NCI-H226 (cell line): Measurements from ENCODE around the gene HEG1.

Source experiments
- DNase-seq: peaks from one replicate; pipeline ENCODE4 v3.0.0-alpha.2; 2015

HEG1 gene

DNA sequence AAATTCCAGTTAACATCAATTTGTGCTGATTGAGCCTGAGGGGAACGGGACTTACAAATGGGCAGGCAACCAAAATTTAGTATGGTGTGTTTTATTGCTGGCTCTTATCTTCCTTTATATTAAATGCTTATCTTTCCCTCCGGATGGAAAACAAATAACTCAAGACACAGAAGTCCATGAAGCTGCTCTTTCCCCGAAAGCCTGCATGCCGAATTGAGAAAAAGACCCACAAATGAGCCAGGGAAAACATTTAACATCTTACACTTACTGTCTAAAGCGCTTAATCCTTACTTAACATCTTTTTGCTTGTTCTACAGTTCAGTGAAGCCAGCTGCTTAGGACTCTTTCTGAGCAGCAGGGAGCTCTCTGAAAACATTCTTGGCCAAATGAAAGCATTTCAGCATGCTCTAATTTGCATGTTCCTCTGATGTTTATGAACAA is 49.5 kb downstream of the HEG1 start:
- no peak for DNase-seq

DNA sequence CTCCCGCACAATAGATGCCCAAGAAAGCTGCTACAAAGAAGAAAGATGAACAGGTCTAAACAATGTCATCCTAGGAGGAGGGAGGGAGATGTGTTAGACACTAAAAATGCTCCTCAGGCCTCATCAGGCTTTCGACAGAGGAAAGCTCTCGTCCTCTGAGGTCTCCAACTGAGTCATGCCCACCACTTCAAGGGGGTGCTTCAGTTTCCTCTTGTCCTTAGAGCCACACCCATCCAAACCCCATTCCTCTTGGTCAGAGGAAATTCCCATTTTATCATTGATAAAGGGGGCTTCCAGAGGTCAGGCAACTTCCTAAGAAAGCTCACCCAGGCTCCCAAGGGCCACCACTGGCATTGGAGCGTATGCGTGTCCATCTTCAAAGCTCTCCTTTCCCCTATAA is 50.1 kb downstream of the HEG1 start:
- peak; percentile 15 for DNase-seq

DNA sequence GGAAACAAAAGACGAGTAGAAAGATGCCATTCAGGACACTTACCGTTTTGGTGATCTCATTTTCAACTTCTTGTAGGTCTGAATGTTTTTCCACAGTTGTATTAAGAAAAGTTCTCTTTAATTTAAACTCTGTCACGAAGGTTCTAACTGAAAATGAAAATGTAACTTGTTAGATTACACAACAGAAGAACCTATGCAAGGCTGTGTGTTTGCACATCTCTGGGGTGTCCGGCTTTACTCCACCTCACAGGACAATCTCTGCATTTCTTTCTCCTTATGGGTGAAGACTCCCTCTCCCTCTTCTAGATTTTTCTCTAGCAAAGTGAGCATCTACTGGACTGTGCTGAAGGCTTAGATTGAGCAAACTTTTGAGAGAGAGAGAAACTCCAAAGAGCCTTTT is 50.6 kb downstream of the HEG1 start:
- DNase-seq = no peak

DNA sequence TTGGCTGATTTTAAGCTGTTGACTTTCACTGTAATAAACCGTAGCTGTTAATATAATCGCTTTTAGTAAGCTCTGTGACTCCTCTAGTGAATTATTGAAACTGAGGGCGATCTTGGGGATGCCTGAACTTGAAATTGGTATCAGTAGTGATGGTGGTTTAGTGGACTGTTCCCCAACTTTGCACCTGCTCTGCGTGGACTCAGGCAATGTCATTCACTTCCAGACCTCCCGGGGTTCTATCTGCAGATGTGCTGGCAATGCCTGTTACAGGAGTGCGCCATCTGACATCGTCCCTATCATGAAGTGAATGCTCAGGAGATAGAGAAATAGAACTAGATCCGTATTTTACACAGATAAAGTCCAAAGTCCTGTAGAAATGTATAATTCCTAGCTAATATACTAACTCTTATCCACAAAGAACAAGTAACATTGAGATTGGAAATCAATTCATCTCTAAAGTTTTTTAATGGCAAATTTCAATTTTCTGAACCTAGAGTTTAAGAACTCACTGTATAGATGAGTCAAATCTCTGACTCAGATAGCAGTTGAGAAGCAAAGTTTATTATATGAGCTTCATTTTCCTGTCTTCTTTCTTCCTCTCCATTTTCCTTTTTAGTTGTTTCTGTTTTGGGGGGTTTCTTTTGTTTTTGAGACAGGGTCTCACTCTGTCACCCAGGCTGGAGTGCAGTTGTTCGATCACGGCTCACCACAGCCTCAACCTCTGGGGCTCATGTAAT is 51.8 kb downstream of the HEG1 start:
- DNase-seq = no peak

DNA sequence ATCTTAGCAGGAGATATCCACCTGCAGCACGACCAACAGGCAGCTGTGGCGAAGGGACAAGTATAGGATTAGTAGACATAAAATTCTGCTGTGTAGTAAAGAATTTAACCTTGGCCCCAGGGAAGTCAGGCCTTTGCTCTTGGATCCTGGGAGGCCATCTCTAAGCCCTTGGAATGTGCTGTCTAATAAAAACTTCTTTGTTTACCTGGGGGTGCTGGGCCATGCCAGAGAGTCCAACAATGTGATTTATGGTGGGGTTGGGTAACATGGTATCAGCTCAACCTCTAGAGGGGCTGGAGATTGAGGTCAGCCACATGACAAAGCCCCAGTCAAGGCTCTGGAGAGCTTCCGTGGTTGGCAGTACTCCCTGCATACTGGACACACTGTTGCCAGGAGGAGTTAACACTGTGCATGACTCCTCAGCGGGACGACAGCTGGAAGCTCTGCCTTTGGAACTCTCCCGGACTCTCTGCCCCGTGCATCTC is 52.4 kb downstream of the HEG1 start:
- peak; percentile 83 for DNase-seq

DNA sequence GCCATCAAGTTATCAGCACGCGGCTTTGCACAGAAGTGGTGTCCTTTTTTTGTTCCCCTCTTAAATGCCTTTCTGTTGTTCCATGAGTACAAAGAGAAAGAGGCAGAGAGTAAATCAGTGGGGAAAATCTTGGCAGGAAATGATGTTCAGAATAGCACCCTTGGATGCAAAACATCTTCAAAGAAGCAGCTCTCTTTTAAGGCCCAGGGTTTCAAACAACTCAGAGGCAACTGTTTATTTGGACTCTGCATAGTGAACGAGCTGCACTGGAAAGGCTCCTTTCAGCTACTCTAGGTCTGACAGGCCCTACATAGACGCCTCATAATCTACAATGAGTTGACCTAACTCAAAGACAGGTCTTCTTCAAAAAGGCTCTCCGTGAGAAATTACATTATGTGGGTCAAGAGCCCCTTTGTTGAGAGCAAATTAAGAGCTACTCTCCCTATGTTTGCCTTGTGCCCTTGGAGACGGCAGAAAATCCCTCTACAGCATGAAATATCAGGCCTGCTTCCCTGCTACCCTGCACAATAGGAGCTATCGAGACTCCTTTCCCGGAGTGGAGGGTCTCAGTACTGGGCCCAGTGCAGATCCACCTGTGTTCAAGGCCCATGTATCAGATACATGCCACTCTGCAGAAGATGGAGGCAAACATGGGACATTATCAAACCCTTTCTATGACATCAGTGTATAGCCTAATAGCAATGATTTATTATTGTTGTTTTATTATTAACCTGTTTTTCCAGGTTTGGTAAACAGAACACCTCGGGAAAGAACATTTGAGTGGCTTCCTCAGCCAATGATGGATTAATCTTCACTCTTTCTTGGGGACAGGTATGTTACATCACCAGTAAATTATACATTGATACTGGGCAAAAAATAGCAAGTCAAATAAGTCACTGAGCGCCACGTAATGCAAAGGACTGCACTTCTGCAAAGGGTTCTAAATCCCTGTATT is 53.1 kb downstream of the HEG1 start:
- no peak for DNase-seq

DNA sequence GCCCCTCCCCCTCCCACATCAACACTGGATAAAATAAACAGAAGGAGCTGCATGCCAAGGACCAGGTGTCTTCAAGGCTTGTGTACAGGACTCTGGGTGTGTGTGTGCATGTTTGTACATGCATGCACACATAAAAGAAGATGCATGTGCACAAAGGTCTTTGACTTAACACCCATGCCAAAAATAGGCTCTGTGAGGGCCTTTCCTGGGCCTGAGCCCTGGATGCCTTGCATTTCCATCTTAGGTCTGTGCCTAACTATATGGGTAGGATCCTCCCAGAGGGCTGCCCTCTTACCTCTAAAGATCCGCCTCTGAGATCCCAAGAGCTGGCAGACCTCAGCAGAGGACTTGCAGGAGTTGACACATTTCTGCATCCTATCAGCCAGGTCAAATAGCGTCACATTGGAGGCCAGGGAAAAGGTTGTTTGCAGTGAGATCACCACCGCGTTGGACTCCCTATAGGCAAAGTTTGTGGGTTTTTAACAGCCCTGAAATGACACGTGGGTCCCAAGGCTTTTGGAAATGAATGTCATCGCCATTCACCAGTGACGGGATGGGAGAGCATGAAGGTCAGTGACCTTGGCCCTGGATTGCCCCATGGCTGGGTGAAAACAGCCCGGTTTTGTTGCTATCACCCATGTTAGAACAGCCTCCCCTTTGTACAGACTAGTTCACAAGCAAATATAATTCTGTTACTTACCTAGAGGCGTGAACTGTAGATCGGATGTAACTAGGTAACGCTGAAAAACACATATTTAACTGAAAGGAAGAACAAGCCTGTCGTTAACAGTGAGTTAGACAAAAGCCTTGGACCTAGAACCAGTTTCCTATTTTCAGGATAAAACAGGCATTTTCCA is 54.0 kb downstream of the HEG1 start:
- no peak for DNase-seq

DNA sequence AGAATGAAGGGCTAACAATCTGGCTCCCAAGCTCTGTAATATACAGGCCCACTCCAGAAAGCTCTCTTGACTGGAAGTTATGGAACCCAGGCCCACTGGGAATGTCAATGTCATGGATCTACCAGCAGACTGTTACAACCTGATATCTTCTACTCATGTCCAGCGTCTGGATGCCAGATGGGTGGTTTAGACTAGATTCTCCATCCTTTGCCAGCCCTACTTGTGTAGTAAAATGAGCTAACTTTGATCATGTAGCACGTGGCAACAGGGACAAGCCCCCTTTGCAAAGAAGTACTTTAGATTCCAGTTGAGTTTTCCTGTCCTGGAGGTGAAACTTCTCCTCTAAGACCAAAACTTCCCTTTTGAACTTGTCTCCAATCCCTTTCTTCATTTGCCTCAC is 55.1 kb downstream of the HEG1 start:
- no peak for DNase-seq

DNA sequence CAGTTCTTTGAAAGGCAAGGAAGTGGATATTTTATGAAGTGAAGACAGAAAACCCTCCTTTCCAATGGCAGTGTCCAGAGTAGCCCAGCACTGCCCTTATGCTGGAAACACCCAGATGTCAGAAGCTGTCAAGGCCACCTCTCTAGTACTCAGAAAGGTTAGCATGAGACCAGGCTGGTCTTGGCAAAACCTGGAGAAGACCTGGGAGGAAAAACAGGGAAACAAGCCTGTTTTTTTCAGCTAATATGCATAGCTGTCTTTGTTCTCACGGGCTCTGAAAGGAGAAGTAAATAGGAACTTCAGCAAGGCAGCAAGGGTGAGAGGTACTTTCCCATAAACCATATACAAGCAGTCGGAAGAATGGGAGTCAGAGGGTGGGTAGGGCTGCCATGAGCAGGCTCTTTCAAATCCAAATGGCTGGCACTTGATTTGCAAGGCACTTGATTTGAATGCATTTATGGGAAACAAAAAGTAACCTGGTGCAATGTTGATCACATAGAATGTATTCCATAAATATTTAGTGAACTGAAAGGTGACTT is 55.8 kb downstream of the HEG1 start:
- DNase-seq = no peak

DNA sequence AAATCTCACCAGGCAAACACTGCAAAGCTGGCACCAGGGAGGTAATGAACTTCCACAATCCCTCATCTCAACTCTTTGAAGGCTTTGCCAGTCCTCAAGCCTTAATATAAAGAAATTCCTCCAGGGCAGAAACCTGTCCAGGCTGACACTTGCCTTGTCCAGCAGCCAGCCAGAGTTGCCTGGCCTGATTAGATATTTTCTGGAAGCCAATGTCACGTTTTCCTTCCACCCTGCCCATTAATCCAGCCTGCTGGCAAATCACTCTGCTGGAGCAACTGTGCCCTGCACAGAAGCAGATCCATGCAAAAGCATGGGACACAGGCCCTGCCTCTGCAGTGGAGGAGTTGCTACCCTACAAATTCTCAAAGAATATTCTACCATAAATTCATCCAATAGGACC is 56.5 kb downstream of the HEG1 start:
- no peak for DNase-seq

DNA sequence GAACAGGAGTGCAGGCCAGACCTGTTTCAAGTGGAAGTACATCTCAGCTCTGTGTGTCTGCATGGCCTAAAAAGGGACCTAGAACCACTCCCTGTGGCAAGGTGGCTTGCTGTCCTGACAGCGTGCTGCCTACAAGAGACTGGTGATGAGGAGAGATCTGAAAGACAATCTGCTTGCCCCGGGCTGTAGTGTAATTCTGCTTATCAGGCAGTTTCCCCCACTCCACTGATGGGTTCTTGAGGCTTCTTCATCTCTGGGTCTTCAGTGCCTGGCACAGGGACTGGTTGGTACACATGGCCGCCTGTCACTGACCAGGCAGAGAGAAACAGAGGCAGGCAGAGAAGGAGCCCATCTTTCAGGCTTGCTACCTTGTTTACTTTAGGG is 57.6 kb downstream of the HEG1 start:
- DNase-seq = no peak

DNA sequence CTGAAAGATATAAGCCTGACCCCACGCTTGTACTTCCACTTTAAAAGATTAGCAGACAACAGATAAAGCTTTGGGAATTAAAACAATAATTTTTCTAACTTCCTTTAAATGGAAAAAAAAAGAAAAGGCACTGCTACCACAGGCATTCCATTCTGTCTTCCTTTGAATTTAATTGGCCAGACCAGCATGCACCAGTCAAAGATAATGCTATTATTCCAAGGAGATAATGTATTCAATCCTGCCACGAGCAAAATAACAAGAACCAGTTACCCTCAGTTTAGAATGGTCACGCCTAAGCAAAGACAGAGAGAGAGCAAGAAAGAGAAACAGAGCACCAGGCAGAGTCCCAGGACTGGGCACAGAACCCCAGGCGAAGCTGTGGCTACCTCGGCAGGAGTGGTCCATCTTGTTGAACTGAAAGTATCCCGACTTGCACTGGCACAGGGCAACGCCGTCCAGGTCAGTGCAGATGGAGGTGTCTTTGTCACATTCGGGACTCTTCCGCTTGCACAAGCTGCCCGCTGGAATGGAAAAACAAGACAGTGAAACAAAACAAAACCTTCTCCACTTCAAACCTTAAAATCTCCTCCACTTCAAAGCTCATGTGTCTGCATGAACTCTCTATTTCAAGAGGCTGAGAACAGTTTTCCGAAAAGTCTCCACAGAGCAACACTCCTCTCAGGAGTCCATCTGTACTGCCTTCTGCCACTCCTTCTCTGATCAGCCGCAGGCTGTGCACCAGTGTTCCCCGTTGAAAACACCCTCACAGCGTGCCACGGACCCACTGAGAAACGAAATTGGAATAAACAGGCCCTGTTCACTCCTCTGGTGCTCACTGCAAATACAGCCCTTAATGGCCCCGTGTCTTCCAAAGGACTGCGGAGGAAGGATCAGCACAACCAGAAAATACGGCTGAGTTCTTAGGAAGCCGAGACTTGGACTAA is 58.2 kb downstream of the HEG1 start:
- DNase-seq = no peak

DNA sequence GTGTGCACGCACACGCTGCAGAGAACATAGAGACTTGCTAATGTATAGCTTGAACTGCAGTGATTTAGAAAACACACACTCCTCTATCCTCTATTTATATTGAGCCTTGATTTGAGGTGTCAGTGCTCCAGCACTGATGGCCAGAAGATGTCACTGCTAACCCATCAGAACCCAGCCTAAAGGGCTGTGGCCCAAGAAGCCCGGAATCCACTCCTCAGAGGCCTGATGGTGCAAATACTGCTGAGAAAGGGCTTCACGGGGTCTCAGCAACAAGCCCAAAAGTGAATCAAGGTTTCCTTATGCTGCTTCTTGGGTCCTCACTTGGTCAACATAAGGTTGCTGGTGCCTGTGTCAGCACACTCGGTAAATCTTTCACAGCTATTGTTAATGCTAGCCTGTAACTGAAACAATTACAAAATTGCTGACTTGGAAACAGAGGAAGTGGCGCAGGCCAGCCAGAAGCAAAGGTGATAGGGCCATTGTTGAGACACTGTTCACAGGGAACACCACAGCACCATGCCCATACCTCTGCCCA is 60.3 kb downstream of the HEG1 start:
- DNase-seq = no peak

DNA sequence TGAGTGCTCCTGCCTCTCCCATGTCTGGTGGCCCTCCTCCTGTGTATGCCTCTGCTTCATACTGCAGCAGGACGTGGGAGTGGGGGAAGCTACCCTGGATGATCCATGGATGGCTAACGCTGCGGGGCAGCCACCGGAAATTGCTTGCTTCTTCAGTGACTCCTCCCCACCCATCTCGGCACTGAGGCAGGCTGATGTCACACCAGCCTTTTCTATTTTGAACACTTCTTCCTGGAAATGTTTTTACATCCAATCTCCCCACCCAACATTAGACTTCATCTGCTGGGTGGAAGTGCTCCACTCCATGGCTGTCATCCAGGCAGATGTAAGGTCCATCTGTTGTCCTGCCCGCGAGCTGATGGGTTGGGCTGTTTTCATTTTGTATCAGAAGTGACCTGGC is 62.3 kb downstream of the HEG1 start:
- DNase-seq = no peak

DNA sequence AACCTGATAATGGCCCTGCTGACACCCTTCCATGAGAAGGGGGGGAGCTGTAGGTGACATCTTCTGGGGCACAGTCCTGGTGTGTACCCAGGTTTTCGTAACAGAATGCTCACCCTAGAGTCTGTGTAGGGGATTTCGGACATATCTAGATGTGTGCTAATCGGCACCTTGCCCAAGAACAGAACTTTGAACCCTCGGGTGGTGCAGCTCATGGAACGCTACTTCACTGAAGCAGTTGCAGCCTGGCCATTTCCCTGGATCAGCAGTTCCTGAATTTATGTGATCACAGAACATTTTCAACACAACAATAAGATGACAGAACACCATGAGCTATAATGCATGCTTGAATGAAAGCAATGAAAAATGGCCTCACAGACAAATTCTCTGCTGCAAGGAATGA is 63.8 kb downstream of the HEG1 start:
- DNase-seq = no peak

DNA sequence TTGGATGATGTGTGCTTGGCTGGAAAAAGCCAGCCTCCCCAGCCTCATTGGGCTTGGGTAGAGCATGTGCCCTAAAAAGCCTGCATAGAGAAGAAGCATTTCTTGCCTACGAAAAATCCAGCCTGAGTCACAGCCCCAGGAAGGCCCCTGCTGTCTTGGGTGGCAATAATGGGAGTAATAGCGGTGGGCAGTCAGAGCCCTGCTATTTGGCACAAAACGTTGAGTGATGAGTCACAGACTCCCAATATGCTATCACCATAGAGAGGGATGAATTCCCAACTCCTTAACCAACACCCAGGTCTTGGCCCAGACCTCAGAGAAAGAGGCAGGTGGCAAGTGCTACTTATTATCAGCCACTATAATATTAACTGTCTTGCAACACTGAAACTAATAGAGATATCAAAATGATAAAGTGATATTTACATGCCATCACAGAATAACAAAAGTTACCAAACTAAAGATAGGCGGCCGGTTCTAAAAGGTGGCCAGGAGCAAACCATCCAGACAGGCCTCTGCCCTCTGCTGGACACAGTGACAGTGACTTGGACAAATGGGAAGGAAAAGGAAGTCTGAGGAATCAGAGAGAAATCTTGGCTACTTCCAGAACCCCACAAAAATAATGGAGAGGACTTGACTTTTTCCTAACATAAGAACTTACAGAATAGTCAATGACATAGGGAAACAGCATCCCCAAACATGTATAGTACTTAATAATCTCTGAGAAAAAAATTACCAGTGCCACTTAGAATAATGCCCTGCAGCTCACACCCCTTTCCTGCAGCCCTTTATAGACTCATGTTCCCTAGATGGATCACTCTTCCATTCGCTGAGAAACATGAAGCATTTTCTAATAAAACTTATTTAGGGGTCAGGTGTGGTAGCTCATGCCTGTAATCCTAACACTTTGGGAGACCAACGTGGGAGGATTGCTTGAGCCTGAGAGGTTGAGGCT is 69.3 kb downstream of the HEG1 start:
- DNase-seq = peak; percentile 98

DNA sequence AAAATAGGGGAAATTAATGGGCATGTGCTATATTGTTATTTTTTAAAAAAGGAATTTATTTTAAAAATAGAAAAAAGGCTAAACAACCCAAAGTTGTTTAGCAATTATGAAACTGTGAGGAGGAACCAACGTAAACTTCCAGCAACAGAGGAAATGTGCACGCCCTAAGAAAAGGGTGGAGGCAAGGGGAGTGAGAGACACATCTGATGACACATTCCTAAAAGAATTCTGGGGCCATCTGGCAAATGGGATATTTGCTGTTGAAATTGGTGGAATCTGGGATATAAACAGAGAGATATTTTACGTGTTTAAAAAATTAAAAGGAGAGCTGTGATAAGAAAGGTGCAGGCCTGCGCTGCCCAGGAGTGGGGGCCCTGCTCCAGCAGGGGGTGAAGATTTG is 70.4 kb downstream of the HEG1 start:
- DNase-seq = peak; percentile 88

DNA sequence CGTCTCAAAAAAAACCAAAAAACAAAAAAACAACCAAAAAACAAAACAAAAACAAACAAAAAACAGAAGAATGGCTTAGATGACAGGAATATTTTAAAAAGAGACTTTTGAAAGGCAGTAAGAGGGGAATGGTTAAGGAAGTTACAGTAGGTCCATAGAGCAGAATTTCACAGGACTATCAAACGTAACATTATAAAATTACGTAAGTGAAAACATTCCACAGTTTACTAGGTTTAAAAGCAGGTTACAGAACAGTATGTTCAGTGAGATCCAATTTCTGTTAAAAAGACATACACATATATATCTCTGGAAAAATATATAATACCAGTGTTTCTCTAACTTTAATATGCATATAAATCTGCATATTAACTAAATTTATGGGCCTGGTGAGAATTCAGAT is 71.0 kb downstream of the HEG1 start:
- no peak for DNase-seq

DNA sequence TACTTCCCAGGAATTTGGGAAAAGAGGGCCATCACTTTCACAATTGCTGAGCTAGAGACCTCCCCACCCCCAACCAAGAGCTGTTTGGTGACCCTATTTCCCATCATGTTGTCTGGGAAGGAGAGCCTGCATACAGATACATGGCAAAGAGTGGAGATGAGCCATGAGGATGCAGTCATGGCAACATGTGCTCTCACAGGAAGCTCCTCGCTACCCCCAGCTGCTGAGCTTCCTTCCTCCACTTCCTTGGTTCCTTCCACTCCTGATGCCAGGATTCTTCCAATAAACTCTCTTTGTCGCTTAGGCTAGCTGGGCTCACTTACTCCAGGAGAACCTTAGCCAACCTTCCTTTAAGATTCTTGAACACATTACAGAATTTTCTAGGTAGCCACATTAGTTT is 72.9 kb downstream of the HEG1 start:
- DNase-seq = no peak

DNA sequence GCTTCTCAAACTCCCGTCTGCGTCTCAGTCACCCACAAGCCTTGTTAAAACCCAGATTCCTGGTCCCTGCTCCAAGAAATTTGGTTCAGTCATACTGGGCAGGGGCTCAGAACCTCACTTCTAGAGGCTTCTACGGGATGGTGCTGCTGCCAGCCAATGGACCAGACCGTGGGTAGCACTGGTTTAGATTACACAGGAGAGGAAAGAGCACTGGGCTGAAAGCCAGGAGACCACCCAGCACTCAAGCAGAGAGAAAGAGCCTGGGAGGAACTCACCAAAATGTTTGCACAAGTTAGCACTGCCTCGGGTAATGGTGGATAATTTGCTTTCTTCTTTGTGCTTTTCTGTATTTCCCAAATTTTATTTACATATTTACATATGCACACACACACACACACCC is 74.3 kb downstream of the HEG1 start:
- DNase-seq = no peak
